Measurements from ENCODE around the gene ALDH1L2. TPM values are rescaled to one million over a fixed set of nuclear protein-coding genes. Genes with fewer than 3 reads are reported as not detected.
"Not testable (repeated sequence)": the region's sequence is repeated elsewhere in the genome, so short reads cannot be mapped to it uniquely, and the experiment has no call there.

Gene ALDH1L2
- total RNA-seq, 2 experiments from 2014 or later: 4.8 to 5.9 TPM

GRCh38 chr12:105095338-105095737 lies 11.1 kb upstream of the ALDH1L2 start:
- not testable (repeated sequence) for H3K4me3 Mint-ChIP-seq, H3K4me1 Mint-ChIP-seq, DNase-seq, H3K27ac Mint-ChIP-seq, H3K36me3 Mint-ChIP-seq
- peaks cover 19% of the 10 kb centered on the region for H3K27me3 Mint-ChIP-seq
- H3K9me3 Mint-ChIP-seq: peaks cover 14% of the 10 kb centered on the region

DNA sequence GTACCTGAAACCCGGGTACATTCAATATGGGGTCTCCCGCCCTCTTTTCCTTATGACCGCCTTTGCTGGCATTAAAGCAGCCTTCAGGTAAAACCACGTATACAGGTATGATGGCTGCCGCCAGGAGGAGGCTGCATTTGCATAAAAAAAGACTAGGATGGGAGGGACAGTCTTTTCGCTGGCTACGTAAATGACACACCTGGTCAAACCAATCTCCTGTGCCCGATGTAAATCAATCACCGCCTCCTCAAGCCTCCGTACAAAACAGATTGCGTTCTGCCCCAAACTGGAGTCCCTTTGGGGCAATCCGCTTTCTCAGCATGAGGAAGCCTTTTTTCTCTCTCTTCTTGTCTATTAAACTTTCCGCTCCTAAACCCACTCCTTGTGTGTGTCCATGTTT lies 8.1 kb upstream of the ALDH1L2 start:
- Mint-ChIP-seq H3K27me3 (peaks cover 16% of the 10 kb centered on the region), H3K4me3 (no peak overlapping the region), H3K4me1 (no peaks in the 10 kb centered on the region), H3K36me3 (peaks cover 5% of the 10 kb centered on the region), H3K27ac (no peak overlapping the region), H3K9me3 (peaks cover 14% of the 10 kb centered on the region)
- DNase-seq: no peak

DNA sequence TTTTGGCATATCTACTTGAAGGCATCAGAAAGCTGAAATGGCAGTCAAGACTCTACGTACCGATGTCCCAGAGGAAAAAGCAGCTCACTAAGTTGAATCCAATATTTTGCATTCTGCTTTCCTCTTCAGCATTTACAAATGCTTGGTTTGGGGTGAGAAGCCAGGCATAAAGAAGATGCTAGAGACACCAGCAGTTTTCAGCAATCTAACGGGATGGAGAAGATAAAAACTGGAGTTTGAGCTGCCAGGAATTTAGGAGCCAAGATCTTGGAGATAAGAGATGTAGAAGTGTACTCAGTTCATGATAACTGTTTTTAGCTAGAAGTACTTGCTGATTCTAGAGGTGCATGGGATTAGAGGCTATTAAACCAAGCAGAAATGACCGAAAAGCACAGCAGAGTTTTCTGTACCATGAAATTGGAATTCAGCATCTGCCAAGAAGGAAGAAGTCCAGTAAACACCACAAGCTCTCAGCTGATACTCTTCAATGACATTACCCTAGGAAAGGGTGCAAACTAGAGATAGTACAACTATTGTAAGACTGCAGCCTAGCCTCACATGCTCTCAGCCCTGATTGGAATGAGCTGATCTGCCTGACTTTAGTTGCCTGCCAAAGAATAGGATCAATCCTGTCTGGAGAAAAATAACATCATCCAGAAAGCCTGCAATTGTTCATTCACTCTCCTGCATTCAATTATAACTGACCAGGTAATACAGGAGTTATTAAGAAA lies 7.4 kb upstream of the ALDH1L2 start:
- Mint-ChIP-seq H3K4me1 (no peaks in the 10 kb centered on the region), H3K4me3 (no peak overlapping the region), H3K9me3 (peaks cover 15% of the 10 kb centered on the region), H3K27me3 (peaks cover 16% of the 10 kb centered on the region), H3K36me3 (peaks cover 5% of the 10 kb centered on the region), H3K27ac (no peak overlapping the region)
- no peak for DNase-seq

DNA sequence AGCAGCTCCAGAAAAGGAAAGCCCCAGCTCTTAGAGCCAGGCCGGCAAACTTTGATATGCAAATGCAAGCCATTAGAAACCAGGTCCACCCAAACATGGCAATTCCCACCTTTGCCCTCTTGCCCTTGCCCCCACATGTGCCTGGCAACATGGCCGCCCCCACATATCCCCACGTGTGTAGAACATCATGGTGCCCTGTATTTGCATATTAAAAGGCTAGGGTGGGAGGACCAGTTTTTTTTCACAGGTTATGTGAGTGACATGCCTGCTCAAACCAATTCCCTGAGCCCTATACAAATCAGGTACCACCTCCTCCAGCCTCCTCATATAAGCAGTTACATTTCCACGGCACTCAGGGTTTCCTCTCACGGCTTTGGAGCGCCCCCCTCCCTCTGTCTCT lies 6.1 kb upstream of the ALDH1L2 start:
- H3K4me3 Mint-ChIP-seq: no peak overlapping the region
- no peak overlapping the region for H3K27ac Mint-ChIP-seq
- H3K4me1 Mint-ChIP-seq: no peaks in the 10 kb centered on the region
- no peak for DNase-seq
- H3K27me3 Mint-ChIP-seq: peaks cover 25% of the 10 kb centered on the region
- H3K36me3 Mint-ChIP-seq: peaks cover 2% of the 10 kb centered on the region
- peaks cover 14% of the 10 kb centered on the region for H3K9me3 Mint-ChIP-seq

GRCh38 chr12:105089817-105090216 lies 5.6 kb upstream of the ALDH1L2 start:
- H3K9me3 Mint-ChIP-seq: peaks cover 11% of the 10 kb centered on the region
- no peak for DNase-seq

GRCh38 chr12:105085501-105085900 lies 1.2 kb upstream of the ALDH1L2 start:
- no peak overlapping the region for H3K27ac Mint-ChIP-seq
- H3K9me3 Mint-ChIP-seq: peaks cover 9% of the 10 kb centered on the region
- no peak overlapping the region for H3K4me3 Mint-ChIP-seq
- no peaks in the 10 kb centered on the region for H3K36me3 Mint-ChIP-seq
- peaks cover 34% of the 10 kb centered on the region for H3K27me3 Mint-ChIP-seq
- peaks cover 6% of the 10 kb centered on the region for H3K4me1 Mint-ChIP-seq
- DNase-seq: no peak

More at GRCh38 chr12:105089817-105090216, 5.6 kb upstream of the ALDH1L2 start:
- Mint-ChIP-seq H3K4me1 (no peaks in the 10 kb centered on the region), H3K36me3 (no peaks in the 10 kb centered on the region), H3K4me3 (no peak overlapping the region), H3K27ac (no peak overlapping the region), H3K27me3 (peaks cover 27% of the 10 kb centered on the region)

- peaks cover 6% of the 10 kb centered on the region for H3K4me1 Mint-ChIP-seq
- peaks cover 33% of the 10 kb centered on the region for H3K27me3 Mint-ChIP-seq
- H3K4me3 Mint-ChIP-seq: peak overlapping the region; percentile 85
- peaks cover 9% of the 10 kb centered on the region for H3K9me3 Mint-ChIP-seq
- H3K36me3 Mint-ChIP-seq: no peaks in the 10 kb centered on the region
- peak; percentile 33 for DNase-seq
- H3K27ac Mint-ChIP-seq: peak overlapping the region; percentile 78
These were observed 630 bp downstream of the ALDH1L2 start for GRCh38 chr12:105083551-105084105.

DNA sequence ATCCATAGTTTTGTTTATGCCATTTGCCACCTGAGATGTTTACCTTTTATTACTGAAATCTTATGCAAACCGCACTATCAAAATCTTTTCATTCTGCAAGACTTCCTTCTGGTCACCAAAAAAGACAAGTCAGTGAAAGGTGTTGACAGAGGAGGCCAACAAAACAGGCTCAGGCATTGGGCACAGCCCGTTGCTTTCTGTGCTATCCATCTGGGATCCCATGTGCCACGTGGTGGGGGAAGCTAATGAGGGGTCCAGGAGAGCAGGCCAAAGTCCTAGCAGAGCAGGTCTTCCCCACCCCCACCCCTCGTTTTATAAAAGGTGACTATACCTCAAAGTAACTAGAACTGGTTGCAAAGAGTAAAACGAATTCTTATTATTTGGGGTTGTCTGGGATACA lies 1.2 kb downstream of the ALDH1L2 start:
- no peak for DNase-seq
- Mint-ChIP-seq H3K9me3 (peaks cover 9% of the 10 kb centered on the region), H3K27me3 (peaks cover 33% of the 10 kb centered on the region), H3K27ac (no peak overlapping the region), H3K4me1 (peaks cover 6% of the 10 kb centered on the region), H3K36me3 (no peaks in the 10 kb centered on the region), H3K4me3 (peak overlapping the region; percentile 42)

DNA sequence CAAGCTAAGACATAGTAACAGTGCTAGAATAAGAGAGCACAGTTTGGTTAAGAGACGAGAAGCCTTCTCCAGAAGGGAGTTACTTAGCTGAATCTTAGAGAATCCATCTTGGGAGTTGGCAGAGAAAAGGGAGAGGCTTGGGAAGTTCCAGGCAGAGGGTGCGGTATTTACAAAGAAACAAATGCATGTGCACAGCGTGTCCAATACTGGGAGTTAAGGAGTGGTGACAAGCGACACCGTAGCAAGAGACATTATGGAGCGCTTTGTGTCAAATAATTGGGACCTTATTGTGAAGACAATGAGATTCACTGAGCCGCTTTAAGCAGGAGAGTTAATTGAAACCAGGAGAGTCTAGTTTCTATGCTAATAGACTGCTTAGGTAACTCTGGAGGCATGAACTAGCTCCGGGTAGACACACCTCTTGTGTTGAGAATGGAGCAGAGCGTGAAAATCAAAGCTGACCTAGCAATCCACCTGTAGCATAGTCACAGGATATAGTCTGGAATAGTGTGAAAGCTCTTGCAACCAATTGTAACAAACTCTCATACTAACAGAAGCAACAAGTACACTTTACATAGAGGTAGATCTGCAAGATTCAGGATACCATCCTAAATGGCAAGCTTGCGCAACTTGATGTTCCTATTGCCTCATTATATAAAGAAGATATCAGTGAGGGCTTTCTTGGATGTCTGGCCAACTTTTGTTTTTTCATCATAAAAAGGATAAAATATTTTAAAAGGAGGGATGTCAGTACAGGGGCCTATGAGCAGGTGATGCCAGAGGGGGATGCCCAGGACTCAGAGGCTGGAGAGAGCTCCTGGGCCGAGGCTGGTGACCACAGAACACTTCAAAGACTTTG lies 5.3 kb downstream of the ALDH1L2 start:
- H3K9me3 Mint-ChIP-seq: no peaks in the 10 kb centered on the region
- no peaks in the 10 kb centered on the region for H3K36me3 Mint-ChIP-seq
- H3K4me3 Mint-ChIP-seq: no peak overlapping the region
- H3K27ac Mint-ChIP-seq: no peak overlapping the region
- no peak for DNase-seq
- peaks cover 18% of the 10 kb centered on the region for H3K27me3 Mint-ChIP-seq
- peaks cover 4% of the 10 kb centered on the region for H3K4me1 Mint-ChIP-seq

- H3K36me3 Mint-ChIP-seq: no peaks in the 10 kb centered on the region
- H3K4me3 Mint-ChIP-seq: no peak overlapping the region
- no peaks in the 10 kb centered on the region for H3K4me1 Mint-ChIP-seq
- peaks cover 5% of the 10 kb centered on the region for H3K27me3 Mint-ChIP-seq
- no peak for DNase-seq
- no peak overlapping the region for H3K27ac Mint-ChIP-seq
- H3K9me3 Mint-ChIP-seq: no peaks in the 10 kb centered on the region
These were observed 6.8 kb downstream of the ALDH1L2 start for GRCh38 chr12:105077435-105077834.

DNA sequence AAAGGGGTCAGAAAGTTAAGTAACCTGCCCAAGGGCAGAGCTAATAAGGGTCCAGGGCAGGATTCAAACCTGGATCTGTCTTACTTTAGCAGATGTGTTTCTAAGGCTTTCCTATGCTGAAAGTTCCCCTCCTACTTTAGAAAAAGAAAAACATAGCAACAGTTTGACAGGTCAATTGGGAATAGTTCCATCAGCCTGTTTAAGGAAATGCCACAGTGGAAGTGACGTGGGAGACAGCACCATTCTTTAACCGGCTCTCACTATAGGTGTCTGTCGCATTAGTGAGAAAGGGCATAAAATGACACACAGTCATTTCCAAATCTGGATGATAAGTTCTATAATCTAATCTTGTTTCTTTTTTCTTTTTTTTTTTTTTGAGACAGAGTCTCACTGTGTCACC lies 7.3 kb downstream of the ALDH1L2 start:
- no peaks in the 10 kb centered on the region for H3K4me1 Mint-ChIP-seq
- H3K4me3 Mint-ChIP-seq: no peak overlapping the region
- no peak overlapping the region for H3K27ac Mint-ChIP-seq
- no peak for DNase-seq
- no peaks in the 10 kb centered on the region for H3K9me3 Mint-ChIP-seq
- H3K27me3 Mint-ChIP-seq: no peaks in the 10 kb centered on the region
- no peaks in the 10 kb centered on the region for H3K36me3 Mint-ChIP-seq

DNA sequence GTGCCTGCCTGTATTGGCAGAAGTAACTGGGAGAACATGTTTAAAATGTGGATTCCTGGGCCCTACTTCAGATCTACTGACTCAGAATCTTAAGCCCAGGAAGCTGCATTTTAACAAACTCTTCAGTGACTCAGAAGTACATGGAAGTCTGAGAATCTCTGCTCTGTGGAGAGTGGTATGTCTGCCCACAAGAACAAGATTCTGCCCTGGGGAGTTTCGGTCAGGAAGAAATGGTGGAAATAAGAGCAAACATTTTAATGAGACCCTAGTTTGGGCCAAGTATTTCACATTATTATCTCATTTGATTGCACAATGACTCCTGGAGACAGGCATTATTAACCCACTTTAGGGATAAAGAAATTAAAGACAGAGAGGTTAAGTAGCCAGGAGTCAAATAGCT lies 8.2 kb downstream of the ALDH1L2 start:
- Mint-ChIP-seq H3K9me3 (no peaks in the 10 kb centered on the region), H3K4me3 (no peak overlapping the region), H3K4me1 (no peaks in the 10 kb centered on the region), H3K27ac (no peak overlapping the region), H3K27me3 (no peaks in the 10 kb centered on the region), H3K36me3 (no peaks in the 10 kb centered on the region)
- DNase-seq: no peak

DNA sequence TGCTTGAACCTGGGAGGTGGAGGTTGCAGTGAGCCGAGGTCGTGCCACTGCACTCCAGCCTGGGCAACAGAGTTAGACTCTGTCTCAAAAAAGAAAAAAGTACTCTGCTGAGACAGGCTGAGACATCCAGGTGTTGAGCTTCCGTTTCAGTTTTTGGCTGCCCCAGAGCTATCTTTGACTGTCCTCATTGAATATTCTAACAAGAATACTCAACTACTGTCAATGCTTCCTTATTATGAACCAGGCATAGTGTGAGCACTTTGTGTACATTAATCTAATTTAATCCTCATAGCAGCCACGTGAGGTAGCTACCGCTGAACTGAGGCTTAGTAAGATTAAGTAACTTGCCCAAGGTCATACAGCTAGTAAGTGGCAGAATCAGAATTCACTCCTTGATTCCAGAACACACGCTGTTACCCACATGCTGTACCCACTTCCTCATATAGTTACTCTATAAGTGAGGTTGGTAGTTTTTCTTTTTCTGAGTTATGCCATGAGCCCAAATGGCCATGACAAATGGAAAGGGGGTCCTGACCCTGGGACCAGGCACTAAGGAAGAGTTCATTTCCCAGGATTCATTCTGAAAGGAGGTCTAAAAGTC lies 11.3 kb downstream of the ALDH1L2 start:
- DNase-seq: no peak
- Mint-ChIP-seq H3K4me3 (no peak overlapping the region), H3K9me3 (no peaks in the 10 kb centered on the region), H3K27ac (no peak overlapping the region), H3K27me3 (no peaks in the 10 kb centered on the region), H3K4me1 (no peaks in the 10 kb centered on the region), H3K36me3 (no peaks in the 10 kb centered on the region)

GRCh38 chr12:105071981-105072380 lies 12.3 kb downstream of the ALDH1L2 start:
- no peaks in the 10 kb centered on the region for H3K9me3 Mint-ChIP-seq
- no peak overlapping the region for H3K4me3 Mint-ChIP-seq
- no peaks in the 10 kb centered on the region for H3K36me3 Mint-ChIP-seq
- DNase-seq: no peak
- no peaks in the 10 kb centered on the region for H3K4me1 Mint-ChIP-seq
- H3K27ac Mint-ChIP-seq: no peak overlapping the region
- H3K27me3 Mint-ChIP-seq: no peaks in the 10 kb centered on the region

All from activated naive CD8-positive, alpha-beta T cell treated with anti-CD3 and anti-CD28 coated beads for 36 hours (primary cell).